H1 (cell line): ENCODE results near the gene RAMP3. TPM values are rescaled to one million over a fixed set of nuclear protein-coding genes. Genes with fewer than 3 reads are reported as not detected.

Experiments
- ASH2L ChIP-seq: fragments of 200-600, 300-600 bp; sonication (generic); IDR thresholded peaks from one replicate; pipeline ENCODE4 v1.7.1; 2017; ENCODE audit warnings: low read length
- CTCF ChIP-seq, 3 experiments: IDR thresholded peaks; 1 replicate in 2 of 3; 2 replicates in 1 of 3; pipeline versions ENCODE4 v1.5.1 to v1.6.1; 2011; ENCODE audit warnings: low read length in 3 of 3, mild to moderate bottlenecking in 3 of 3, inconsistent platforms in 2 of 3, low read depth in 1 of 3, moderate library complexity in 1 of 3; ENCODE audit not compliant: insufficient read depth in 1 of 3; ENCODE audit errors: control extremely low read depth in 1 of 3
- RNF2 ChIP-seq: fragments of 200-900, 300-1000 bp; sonication (generic); IDR thresholded peaks from 2 replicates; pipeline ENCODE4 v1.7.1; 2016; ENCODE audit warnings: borderline replicate concordance, low read depth, mild to moderate bottlenecking, antibody characterized with exemption, low read length; ENCODE audit not compliant: poor library complexity, severe bottlenecking; ENCODE audit errors: missing control alignments
- polyA plus RNA-seq, 7 experiments: library from polyadenylated mRNA; depleted of rRNA in 3 of 7; stranded (reverse) in 5 of 7; unstranded in 2 of 7; fragments of >200 nt in 5 of 7; fragments of 200-250 nt in 2 of 7; gene quantifications; 1 replicate in 5 of 7; 2 replicates in 1 of 7; 4 replicates in 1 of 7; pipeline versions ENCODE4 v1.2.1 to v1.2.3, GENCODE V29; 2011 to 2013; ENCODE audit warnings: missing spikeins in 2 of 7, mixed read lengths in 2 of 7
- total RNA-seq: library from RNA; stranded (reverse); fragmentation: NEBNext Ultra II Directional; extraction: Animal tissue kit (Norgen Biotek cat#: 25700); gene quantifications from 2 replicates; pipeline ENCODE4 v1.2.1, GENCODE V29; 2021

RAMP3 gene
- total and polyA plus RNA-seq, 2 of the 8 experiments (the other 6 are each of a cell fraction or from before 2014, with no cell fraction given), result 0.88 to 0.98 TPM

- TF ChIP-seq CTCF (IDR thresholded peaks at IDR 0.05; ENCODE audit: control extremely low read depth in 1 of 3, insufficient read depth in 1 of 3, low read depth in 1 of 3, low read length in 3 of 3) (no peak), ASH2L (no peak), RNF2 (no peak)
Measured at GRCh38 chr7:45219130-45219529, 61.5 kb downstream of the RAMP3 start (continued).
